SIG-M5 treated with dmso at 0.1 percent for 504 hours (cell line): ENCODE measurements around the gene EXOC3.

Source experiments
- DNase-seq: peaks from one replicate; lab custom pipeline; 2025; ENCODE audit not compliant: unreplicated experiment; lab: John Stamatoyannopoulos, UW

EXOC3 gene

DNA sequence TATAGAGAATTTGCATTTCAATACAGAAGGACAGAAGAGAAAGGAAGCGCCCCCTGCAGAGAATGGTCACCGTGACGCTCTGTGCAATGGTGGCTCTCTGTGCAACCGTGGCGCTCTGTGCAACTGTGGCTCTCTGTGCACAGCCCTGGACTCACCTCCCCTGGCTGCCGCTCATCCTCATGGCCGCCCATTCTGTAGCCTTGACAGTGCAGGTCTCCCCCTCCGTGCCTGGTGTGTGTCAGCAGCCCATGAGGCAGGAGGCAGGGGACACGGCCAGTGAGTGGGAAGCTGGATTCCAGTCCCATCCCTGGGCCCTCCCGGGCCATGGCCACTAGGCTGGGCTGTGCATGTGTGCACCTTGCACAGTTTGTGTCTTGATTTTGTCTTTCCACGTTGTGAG, 12.0 kb downstream of the EXOC3 start:
- DNase-seq, result no peak

DNA sequence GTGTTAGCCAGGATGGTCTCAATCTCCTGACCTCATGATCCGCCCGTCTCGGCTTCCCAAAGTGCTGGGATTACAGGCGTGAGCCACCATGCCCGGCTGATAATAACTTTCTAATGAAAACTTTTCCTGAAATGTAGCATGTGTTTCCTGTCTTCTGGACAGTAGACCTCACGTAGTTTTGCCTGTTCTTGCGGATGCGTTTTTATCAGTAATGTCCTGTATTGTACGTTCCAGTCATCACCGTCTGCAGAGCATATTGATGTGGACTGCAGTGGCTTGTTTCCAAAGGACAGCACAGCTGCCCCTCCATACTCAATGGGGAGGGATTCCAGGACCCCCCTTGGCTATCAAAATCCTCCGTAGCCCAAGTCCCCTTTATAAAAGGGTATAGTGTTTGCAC, 12.8 kb downstream of the EXOC3 start:
- DNase-seq, result no peak

DNA sequence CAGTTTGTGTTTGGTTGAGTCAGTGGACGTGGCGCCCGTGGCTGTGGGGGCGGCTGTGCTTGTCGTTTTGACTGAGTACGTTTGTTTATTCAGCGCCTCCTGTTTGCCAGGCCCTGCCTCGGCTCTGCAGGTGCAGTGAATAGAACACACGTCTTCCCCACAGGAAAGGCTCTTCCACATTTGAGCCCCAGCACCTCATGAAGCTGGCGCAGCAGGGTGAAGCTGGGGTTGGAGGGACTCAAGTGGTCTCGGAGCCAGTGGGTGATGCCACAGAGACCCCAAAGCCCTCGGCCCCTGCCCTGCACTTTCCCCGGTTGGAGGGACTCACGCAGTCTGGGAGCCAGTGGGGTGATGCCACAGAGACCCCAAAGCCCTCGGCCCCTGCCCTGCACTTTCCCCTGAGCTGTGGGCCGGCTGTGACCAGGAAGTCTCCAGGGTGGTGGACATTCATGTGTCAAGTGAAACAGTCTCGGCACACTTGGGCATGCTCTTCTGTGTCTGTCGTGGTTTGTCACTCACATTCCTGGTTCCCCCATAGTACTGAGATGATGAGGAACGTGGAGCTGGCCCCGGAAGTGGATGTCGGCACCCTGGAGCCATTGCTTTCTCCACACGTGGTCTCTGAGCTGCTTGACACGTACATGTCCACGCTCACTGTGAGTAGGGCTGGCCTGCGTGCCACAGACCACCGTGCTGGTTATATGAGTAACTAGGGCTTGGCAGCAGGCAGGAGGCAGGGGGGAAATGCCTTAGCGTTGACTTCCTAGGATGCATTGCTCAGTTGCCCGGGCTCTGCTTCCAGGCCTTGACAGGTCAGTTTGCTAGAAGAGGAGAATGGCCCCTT, 13.6 kb downstream of the EXOC3 start:
- DNase-seq, result no peak

DNA sequence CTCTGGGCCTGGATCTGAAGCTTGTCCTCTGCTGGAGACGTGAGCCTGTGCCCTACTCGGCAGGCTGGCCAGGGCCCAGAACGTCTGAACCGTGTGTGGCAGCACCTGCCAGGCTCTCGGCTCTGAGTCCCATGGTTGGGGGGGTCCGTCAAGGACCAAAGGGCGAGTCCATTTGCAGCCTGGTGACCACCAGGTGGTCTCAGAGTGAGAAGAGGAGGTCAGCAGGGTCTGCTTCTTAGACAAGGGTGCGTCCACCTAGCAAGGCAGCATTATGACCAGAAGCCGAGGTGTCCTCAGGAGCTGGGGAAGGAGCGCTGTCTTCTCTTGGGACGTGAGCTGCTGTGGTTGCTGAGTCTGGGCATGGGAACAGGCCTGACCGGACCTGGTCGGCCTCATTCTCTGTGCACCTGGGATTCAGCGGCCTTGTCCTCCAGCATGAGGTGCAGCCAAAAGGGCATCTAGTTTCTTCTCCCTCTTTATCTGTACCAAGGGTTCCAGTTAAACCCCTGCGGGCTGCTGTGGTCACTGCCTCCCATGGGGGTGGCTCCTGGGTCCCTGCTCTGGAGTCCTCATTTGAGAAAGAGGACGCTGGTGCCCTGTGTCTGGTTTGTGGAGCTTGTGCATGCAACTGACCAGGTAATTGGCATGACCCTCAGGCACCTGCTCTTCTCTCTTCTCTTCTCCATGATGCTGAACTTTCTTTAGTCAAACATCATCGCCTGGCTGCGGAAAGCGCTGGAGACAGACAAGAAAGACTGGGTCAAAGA, 14.4 kb downstream of the EXOC3 start:
- no peak for DNase-seq

DNA sequence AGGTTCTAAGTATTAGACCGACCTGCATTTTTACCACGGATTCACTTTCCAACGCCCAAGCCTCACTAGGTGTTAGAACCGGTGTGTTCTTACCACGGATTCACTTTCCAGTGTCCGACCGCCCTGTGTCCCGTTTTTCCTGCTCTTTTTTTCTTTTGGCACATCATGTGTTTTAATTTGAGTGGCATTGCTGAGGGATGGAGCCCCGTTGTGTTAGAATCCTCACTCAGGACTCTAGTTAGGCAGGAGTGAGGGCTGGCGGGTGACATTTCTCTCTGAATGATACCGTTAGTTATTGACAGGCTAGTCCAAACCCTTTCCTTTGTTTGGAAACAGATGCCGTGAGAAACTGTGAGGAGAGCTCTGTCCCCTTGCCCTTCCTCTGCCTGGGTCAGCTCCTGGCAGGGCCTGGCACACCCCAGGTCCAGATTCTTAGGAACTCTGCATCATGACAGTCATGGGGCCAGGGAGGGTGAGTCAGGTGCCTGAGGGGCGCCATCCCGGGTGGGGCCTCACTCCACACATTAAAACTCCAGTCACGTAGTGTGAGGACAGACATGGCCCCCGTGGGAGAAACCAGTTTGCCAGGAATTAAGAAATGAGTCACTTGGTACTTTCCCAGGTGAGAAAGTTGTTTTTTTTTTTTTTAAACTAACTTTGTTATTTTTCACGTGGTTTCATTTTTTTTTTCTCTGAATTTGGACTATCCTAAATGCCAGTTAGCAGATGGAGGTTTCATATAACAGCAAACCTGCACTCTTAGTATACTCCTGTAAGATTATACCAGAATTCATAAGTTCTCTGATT, 15.8 kb downstream of the EXOC3 start:
- DNase-seq, result no peak

DNA sequence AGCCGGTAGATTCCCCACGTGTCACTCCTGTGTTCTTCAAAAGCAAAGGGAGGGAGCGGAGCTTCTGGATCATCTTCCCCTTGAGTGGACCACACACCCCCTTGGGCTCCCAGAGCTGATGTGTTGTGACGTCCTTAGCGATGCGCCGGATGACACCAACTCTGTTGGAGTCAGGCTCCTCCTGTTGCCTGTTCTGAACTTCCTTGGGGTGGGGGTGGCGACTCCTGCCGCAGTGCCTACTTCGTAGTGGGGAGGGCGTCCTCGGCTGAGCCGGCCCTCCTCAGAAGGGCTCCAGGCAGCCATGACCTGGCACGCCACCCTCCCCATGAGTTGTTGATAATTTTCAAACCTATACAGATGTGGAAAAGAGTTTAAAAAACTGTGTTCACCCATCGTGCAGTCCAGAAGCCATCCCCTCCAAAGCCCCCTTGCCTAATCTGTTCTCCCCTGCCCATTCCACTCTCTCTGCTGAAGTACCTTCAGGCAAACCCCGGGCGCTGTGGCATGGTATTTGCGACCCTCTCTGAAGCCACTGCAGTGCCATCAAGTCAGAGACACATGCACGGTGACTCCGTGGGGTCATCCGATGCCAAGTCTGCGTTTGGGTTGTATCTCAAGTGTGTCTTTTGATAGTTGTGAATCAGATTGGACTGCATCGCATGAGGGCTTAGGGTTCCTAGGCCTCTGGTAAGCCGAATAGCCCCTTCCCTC, 16.7 kb downstream of the EXOC3 start:
- no peak for DNase-seq

DNA sequence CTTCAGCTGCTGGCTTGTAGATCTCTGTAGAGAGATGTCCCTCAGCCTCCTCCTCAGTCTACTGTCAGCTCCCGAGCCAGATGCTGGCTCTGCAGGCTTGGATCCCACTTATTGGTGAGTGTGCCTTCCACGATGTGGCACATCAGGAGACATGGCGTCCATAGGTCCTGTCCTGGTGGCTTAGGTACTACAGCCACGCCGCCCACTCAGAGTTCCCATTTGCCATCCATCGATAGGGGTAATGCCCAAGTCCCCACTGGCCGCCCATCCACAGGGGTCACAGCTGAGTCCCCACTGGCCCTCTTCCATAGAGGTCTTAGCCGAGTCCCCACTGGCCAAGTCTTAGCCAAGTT, 17.3 kb downstream of the EXOC3 start:
- DNase-seq, result no peak

DNA sequence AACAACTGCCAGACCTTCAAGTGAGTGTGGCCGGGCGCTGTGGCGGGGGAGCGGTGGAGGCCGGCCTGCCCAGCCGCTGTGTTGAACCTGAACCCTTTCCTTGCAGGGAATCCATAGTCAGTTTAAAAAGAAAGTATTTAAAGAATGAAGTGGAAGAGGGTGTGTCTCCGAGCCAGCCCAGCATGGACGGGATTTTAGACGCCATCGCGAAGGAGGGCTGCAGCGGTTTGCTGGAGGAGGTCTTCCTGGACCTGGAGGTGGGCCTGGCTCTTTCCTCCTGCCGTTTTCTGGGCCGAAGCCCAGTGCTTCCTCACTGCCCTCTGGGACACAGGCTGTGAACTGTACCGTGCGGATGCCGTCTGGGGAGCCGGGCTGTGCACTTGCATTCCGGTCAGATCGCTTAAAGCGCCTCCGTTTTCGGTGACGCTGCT, 19.1 kb downstream of the EXOC3 start:
- DNase-seq, result no peak

DNA sequence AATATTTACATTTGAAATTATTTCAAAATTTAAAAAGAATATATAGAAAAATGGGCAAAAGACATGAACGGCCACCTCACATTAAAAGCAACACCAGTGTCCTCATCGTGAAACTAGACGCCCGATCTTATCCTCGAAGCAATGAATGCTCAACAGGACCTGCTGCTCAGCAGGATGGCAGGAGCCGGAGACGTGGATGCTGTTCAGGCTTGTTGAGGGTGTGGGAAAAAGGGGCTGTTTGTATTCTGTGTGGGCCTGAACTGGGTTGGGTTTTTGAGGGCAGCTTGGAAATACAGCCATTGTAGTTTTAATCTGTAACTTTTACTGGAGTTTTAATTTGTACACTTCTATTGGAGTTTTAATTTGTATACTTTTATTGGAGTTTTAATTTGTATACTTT, 20.3 kb downstream of the EXOC3 start:
- DNase-seq, result no peak

DNA sequence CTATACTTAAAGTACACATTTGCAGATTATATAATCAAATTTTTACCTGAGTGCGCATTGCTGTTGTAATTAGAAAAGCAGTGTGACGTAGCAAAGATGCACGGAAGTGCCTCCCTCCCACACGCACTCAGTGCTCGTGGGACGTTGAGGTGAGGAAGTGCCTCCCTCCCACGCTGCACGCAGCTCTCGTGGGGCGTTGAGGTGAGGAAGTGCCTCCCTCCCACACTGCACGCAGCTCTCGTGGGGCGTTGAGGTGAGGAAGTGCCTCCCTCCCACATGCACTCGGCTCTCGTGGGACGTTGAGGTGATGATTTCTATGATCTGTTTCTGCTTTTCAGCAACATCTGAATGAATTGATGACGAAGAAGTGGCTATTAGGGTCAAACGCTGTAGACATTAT, 21.0 kb downstream of the EXOC3 start:
- DNase-seq, result no peak

DNA sequence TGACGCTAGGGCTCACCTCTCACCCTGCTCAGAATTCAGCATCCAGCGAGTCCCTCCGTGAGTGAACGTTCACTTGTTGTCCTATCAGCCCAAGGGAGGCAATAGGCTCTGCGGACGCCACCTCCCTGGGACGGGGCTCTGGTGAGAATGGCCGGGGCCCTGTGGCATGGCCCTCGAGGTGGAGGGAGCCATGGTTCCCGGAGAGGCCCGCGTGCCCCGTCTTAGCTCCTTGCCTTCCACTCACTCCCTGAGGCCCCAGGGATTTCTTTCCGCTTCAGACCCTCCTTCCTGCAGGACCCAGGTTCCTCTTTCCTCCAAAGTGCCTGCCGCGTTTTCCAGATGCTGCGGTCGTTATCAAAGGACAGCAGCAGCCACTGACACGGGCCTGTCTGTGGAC, 21.5 kb downstream of the EXOC3 start:
- DNase-seq, result no peak

DNA sequence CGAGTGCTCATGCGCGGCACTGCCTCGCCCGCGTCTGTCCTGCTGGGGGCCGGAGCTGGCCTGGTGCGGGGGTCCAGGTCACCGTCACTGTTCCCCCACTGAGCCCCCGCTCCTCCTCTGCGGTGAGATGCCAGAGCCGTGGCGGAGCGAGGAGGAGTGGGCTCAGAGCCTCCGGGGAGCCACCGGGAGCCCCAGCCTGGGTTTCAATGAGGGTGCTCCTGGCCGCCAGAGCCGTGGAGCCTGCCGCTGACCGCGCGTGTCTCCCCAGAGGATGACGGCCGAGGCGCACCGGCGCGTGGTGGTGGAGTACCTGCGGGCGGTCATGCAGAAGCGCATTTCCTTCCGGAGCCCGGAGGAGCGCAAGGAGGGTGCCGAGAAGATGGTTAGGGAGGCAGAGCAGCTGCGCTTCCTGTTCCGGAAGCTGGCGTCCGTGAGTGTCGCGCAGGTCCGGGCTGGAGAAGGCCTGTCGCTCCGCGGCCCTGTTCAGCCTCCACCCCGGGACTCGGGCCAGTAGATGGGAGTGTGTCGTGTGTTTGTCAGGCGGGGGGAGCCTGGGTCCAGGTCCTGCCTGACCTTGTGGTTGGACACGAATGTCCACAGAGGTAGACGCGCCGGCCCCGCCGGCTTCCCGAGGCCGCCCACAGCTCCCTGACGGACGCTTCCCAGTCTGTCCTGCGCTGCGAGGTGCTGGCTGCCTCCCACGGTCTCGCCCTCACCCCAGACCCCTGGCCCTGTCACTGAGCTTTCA, 22.0 kb downstream of the EXOC3 start:
- no peak for DNase-seq

DNA sequence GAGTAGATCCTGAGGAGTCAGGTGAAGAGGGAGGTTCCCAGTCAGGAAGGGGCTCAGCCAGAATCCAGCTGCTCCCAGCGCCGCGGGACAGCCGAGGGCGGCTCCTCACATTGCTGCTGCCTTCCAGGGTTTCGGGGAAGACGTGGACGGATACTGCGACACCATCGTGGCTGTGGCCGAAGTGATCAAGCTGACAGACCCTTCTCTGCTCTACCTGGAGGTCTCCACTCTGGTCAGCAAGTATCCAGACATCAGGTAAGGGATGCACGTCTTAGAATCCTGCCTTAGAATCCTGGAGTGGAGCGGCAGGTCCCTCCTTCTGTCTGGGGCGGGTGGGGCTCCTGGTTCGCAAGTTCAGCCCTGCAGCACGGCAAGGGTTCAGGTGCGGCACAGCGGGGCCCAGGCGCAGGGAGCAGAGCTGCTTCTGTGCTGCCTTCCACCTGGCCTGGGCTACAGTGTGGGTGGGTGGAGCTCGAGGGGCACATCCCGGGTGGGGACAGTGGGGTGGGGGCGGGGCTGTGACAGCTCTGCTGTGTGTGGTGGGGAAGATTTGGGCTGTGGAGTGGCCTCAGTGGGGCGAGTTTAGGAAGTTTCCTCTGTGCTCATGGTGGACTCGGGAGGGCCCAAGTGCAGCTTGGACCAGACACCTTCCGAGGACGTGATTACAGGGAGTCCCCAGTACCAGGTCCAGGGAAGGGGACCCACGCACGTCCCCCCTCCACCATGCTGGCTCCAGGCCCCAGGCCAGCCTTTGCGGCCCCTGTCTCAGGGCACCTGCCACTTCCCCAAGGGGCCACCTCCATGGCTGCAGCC, 22.8 kb downstream of the EXOC3 start:
- no peak for DNase-seq

DNA sequence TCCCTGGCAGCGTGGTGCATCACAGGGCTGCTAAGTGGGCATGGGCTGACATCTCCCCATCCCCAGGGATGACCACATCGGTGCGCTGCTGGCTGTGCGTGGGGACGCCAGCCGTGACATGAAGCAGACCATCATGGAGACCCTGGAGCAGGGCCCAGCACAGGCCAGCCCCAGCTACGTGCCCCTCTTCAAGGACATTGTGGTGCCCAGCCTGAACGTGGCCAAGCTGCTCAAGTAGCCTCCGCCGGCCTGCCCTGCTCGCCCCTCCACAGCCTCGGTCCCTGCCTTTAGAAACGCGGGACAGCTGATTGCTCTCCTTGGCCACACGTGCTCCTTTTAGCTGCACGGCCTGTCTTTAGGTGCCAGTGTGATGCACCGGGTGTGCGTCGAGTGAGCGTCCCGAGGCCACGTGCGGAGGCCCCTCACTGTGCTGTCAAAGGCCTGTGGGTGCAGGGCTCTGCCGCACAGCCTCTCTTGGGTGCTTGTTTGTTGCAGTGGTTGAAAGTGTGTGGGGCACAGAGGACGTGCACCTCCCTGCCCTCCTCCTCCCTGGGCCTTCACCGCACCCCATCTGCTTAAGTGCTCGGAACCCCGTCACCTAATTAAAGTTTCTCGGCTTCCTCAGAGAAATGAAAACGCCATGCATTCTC, 23.8 kb downstream of the EXOC3 start:
- DNase-seq, result no peak

DNA sequence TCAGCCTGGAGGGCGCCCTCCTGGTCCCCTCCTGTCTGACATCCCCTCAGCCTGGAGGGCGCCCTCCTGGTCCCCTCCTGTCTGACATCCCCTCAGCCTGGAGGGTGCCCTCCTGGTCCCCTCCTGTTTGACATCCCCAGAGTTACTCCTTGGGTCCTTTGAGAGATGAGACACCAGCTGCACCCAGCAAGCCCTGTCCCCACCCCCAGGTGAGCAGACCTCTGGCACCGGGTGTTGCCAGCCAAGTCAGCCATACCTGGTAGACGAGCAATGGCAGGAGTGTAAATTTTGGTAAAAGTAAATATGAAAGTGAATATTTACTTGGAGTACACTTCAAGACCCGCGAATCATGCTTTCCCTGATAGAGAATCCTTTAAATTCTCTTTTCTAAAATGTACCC, 25.4 kb downstream of the EXOC3 start:
- DNase-seq, result no peak

DNA sequence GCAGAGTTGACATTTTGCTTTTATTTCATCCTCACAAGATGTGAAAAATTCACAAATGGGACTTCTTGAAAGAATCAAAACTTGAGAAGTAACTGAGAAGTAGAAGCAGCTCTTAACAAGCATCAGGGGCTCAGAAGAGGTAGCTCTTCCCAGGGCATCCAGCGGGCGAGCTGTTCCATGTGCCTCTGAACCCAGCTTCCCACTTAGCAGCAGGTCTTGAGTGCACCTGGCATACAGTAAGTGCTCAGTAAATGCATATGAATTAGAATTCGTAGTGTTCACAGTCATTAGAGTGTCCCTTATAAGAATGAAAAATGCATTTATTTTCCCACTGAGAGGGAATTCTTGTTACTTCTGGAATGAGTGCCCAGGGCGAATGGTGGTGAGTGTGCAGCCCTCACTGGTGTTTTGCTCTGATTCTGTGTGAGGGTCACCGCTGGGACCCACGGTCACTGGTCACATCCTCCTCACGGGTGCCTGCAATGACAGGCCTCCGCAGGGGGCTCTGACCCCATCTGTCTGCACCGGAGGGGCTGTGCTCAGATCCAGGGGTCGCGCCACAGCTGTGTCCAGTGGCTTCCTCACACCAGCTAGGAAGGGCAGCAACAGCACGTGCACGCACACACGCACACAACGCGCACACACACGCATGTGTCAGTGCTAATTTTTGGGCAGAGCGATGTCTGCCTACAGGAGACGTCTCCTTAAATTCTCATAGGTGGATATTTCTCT, 26.9 kb downstream of the EXOC3 start:
- no peak for DNase-seq

DNA sequence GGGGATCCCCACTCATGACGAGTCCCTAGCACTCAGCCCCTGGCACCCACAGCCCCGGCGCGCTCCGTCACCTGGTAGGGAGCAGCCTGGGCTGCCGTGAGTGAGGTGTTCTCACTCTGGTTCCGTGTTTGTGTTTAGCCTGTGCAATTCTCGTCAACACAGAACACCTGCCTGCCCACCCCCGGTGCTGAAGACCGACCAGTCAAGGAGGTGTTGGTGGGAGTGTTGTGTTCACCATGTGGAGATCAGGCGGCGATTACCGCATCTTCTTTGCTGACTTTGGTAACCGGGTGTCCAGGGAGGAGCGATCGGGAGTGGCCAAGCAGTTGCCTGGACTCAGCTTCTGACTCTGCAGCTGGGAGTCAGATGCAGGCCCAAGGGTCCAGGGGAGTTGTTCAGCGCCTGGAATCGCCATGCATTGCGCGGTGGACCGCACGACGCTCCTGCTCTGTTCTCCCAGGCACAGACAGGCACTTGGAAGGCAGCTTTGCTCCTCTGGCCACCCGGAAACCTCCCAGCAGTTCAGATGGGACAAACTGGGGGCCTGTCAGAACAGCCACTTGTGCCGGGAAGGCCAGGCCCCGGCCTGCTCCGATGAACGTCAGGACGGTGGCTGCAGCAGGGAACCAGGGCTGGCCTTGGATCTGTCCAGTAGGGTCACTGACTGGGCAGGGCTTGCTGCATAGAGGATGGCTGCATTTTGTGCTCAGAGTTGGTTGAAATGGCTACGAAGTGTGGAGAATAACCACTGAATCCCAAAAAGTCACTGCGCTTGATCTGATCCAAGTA, 28.2 kb downstream of the EXOC3 start:
- DNase-seq, result no peak

DNA sequence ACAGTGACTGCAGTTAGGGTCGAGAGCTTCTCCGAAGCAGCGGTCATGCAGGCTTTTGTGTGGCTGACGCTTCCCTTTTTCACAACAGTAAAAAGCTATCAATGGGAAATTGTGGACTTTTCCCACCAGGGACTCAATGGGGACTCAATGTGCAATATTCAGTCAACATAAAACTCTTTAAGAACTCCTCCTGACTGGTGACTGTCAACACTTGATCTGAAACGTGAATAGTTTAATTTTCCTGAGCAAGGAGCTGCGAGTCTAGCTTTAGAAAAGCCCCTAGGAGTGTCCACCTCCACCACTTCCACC, 28.7 kb downstream of the EXOC3 start:
- DNase-seq, result peak; percentile 39
